Retinal pigment epithelial cell (primary cell): ENCODE measurements around the gene CFDP1.

Experiments used
- DNase-seq: peaks from one replicate; pipeline ENCODE4 v3.0.0-alpha.2; 2010; ENCODE audit warnings: low read depth
- H3K4me3 ChIP-seq: 2 replicates; pipeline ENCODE4 v1.5.1; 2011; ENCODE audit warnings: mild to moderate bottlenecking, low read length, control low read depth, moderate library complexity
- CTCF ChIP-seq: conservative IDR thresholded peaks from 2 replicates; pipeline ENCODE4 v1.5.1; 2011; ENCODE audit warnings: low read depth, low read length, control low read depth, inconsistent platforms

CFDP1 gene

GRCh38 chr16:75319513-75320411, 113.5 kb downstream of the CFDP1 start:
- no peak overlapping the region for H3K4me3 ChIP-seq
- peak; percentile 28 for DNase-seq
- TF ChIP-seq CTCF: no peak

GRCh38 chr16:75318737-75319136, 114.6 kb downstream of the CFDP1 start:
- no peak for TF ChIP-seq CTCF
- no peak overlapping the region for H3K4me3 ChIP-seq
- no peak for DNase-seq

- no peak for DNase-seq
- H3K4me3 ChIP-seq: no peak overlapping the region
- no peak for TF ChIP-seq CTCF
Measured at GRCh38 chr16:75317532-75317931, 115.8 kb downstream of the CFDP1 start.

GRCh38 chr16:75317101-75317522, 116.2 kb downstream of the CFDP1 start:
- no peak for DNase-seq
- no peak overlapping the region for H3K4me3 ChIP-seq
- no peak for TF ChIP-seq CTCF

GRCh38 chr16:75315539-75316306, 117.6 kb downstream of the CFDP1 start:
- no peak overlapping the region for H3K4me3 ChIP-seq
- TF ChIP-seq CTCF: no peak
- no peak for DNase-seq

GRCh38 chr16:75312875-75313274, 120.4 kb downstream of the CFDP1 start:
- DNase-seq: no peak

More at GRCh38 chr16:75312875-75313274, 120.4 kb downstream of the CFDP1 start:
- H3K4me3 ChIP-seq: no peak overlapping the region
- no peak for TF ChIP-seq CTCF
